GM19240 (cell line): ENCODE data around the gene PSMA7.
A peak's percentile ranks its signal among the peaks of the same experiment; 100 is the strongest.
"Not testable (repeated sequence)": the region's sequence is repeated elsewhere in the genome, so short reads cannot be mapped to it uniquely, and the experiment has no call there.

Source experiments
- DNase-seq: peaks from one replicate; pipeline ENCODE4 v3.0.0; 2011; ENCODE audit warnings: low spot score; ENCODE audit not compliant: insufficient read length

Gene PSMA7

DNA sequence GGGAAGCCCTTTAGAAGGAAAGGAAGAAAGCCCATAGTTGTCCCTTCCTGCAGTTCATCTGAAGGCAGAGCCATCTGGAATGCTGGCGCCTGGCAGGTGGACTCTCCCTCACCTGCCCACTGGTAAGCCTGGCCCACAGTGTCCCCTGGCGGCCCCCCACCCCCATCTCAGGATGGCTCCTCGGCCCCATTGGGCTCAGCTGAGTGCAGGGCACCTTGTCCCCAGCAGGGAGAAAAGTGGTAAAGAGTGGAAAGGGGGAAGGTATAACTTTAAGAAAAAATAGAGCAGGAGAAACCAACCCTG is 13.0 kb upstream of the PSMA7 start:
- DNase-seq = no peak

DNA sequence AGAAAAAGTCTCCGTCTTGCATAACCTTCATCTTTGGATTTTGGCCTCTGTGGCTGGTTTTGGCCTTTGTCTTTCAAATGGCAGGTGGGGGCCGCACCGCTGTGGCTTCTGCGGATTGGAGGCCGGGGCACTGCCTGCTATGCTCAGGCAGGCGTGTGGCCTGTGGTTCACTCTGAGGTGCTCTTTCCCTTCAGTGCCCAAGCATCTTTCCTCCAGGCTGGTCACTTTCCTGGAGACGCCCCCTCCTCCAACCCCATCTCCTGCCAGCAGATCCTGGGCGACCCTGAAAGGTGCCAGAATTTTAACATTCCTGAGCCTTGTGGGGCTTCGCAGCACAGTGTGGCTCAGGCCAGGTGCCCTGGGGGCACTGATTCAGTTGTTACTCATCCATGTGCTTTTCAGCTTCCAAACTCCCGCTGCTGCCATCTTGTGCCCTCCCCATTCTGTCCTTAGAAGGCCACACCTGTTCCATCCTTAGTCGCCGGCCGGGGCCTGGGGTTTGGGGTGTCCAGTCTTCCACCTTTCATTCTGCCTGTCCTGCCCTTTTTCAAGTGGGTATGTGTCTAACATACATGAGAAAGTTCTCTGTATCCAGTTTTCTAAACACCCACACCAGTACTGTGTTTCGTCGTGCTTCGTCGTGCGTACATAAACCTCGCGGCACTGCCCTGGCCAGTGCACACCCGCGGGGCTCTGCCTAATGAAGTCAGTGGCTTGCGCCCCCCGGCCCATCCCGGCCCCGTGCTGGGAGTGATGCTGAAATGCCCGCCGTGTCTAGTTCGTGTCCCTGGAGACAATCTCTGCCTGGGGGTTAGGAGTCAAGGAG is 12.4 kb upstream of the PSMA7 start:
- no peak for DNase-seq

DNA sequence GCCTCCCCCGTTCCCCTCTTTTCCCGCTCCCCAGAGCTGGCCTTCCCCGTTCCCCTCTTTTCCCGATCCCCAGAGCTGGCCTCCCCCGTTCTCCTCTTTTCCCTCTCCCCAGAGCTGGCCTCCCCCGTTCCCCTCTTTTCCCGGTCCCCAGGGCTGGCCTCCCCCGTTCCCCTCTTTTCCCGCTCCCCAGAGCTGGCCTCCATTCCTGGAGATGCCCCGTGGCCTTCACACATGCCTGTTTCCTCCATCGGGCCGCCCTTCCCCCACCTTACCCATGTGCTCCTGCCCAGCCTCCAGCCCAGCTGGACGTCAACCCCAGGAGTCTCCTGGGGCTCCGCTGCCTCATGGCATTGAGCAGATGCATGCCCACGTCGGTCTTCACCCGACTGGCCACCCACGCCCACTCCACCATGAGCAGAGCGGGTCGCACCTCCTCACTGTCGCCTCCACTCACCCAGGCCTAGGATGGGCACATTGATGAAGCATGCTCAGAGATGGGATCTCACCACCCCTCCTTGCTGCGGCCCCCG is 8.7 kb upstream of the PSMA7 start:
- no peak for DNase-seq

DNA sequence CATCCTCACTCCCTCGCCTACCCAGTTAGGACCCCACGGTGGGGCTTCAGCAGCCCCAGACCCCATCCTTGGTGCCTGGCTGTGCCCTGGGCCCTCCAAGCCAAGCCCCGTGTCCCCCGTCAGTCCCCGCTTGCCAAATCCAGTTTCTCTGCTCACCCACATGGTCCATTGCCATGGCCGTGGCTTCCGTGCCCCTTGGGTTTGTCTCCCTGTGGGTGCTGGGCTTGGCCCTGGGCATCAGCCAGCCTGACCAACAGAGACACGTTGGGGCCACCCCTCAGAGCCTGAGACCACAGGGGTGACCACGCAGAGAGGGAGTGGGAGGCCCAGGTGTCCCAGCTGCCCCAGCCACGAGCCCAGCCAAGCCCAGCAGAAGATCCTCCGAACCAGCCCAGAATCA is 8.0 kb upstream of the PSMA7 start:
- no peak for DNase-seq

DNA sequence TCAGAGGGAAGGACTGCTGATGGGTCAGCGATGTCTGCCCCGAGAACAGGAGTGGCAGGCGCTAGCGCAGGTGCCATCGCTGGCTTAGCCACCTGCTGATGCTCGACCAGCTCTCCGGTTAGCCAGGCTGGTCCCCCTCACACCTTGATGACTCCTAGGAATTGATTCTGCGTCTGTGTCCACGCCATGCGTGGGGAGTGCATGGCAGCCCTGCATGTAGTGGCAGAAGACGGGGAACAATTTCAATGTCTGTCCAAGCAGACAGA is 7.0 kb upstream of the PSMA7 start:
- DNase-seq = no peak

DNA sequence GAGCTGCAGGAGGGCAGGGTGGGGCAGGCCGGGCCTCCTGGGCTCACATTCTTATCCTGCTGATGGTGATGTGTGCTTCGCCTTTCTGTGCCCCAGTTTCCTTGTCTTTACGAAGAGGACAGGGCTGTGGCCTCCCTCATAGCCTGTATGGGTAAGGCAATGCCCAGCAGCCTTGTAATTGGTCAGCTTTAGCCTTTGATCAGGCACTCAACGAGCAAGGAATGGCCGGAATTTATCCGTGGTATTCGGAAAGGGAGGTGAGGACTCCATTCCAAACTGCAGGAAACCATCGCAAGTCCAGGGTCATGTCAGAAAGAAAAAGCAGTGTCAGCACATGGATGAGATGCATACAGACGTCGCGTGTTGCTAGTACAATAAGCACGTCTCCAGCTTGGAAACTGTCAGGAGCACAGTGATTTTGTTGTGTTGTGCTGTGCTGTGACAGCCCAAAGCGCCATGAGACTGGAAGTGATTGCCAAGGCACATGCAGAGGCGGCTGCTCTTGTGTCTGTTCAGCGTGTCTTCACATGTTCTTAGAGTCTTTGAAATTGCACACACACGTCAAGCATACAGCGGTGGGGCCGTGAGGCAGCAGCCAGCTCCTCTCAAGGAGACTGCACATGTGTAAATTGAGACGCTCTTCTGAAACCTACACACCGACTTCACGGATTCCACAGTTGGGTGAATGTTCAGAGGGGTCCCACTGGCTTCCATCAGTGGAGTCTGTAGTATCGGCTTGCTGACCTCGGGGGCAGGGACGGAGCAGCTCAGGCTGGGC is 6.5 kb upstream of the PSMA7 start:
- DNase-seq = no peak

DNA sequence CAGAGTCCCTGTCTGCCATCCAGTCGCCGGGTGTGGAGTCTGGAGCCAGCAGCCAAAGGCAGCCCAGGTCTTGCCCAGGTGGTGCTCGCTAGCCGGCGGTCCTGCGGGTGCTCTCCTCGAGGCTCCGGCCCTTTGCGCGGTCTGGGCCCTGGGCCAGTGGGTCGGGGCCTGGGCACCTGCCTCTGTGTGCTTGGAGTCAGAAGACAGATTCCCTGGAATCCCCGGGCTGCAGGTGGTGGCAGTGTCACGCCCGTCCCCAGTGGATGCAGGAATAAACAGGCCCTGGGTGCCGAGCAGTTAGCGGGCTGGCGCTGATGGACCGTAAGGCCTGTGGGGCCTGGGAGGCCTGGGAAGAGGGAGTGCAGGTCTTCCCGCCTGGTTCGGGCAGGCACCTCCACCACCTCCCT is 5.7 kb upstream of the PSMA7 start:
- no peak for DNase-seq

DNA sequence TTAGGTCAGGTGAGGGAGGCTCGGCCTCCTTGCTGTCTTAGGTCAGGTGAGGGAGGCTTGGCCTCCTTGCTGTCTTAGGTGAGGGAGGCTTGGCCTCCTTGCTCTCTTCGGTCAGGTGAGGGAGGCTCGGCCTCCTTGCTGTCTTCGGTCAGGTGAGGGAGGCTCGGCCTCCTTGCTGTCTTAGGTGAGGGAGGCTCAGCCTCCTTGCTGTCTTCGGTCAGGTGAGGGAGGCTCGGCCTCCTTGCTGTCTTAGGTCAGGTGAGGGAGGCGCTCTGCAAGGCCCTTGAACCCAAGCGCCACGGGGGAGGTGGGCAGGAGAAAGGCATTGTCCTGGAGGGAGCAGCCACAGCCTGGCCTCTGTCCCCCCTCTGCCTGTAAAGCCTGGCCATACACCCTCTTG is 5.2 kb upstream of the PSMA7 start:
- DNase-seq = not testable (repeated sequence)

DNA sequence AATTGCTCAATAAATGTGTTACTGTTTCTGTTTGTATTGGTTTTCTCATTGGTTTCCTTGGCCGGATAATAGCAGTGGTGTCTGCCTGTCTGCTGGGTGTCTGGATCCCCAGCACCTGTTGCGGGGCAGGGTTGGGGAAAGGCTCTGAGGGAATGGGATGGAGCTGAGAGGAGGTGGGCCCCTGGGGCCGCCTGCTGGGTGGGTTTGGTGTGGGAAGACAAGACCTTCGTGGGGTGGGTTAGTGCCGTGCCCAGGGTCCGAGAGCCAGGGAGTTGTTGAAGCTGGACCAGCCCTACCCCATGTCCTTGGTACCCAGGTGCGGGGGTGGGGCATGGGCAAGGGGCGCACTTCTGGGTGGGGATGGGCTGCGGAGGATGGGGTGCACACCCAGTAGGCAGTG is 4.3 kb upstream of the PSMA7 start:
- no peak for DNase-seq

DNA sequence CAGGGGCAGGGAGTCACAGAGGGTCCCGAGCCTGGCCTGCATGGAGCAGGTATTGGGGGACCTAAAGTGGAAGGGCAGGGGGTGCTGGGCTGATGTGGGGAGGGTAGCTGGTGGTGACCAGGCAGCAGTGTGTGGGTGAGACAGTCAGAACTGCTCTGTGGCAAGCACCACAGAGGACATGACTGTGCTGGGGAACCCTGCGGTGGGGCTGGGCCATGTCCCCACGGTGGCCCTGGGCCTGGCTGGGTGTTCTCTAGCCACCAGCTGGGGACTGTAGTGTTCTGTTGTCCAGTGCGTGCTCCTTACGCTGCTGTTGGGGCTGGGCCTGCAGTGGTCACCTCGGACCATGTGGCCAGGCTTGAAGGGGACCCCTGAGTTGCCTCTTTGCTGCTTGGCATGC is 3.9 kb upstream of the PSMA7 start:
- no peak for DNase-seq

DNA sequence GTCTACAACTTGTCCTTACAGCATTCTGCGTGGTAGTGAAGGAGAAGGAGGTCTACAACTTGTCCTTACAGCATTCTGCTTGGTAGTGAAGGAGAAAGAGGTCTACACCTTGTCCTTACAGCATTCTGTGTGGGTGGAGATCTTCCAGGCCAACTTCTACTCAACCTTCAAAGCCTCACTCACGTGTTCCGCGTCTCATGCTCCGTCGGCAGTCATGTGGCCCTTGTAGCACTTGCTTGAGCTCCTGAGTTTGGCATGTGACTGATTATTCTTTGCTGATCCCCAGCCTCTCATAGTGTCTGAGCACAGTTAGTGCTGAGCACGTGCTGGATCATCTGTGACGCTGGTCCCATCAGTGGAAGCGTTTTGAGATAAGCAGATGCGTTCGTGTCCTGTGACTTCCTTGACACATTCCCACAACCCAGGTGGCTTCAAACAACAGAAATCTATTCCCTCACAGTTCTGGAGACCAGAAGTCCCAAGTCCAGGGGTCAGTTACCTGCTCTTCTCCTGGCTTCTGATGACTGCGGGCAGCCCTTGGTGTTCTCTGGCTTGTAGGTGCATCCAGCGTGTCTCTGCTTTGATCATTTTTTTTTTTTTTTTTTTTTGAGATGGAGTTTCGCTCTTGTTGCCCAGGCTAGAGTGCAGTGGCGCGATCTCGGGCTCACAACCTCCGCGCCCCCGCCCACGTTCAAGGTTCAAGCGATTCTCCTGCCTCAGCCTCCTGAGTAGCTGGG is 3.0 kb upstream of the PSMA7 start:
- DNase-seq = no peak

DNA sequence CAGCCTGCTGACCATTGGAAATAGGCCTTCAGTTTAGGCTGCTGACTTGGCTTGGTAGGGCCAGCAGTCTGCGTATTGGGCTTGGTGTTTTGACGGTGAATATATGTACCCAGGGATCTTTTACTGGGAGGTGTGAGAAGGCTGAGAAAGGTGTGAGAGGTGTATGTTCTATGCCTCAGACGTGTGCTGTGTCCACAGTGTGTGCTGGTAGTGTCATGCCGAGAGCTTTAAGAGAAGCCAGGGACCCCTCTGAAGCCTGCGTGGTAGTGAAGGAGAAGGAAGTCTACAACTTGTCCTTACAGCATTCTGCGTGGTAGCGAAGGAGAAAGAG is 2.5 kb upstream of the PSMA7 start:
- DNase-seq = no peak

DNA sequence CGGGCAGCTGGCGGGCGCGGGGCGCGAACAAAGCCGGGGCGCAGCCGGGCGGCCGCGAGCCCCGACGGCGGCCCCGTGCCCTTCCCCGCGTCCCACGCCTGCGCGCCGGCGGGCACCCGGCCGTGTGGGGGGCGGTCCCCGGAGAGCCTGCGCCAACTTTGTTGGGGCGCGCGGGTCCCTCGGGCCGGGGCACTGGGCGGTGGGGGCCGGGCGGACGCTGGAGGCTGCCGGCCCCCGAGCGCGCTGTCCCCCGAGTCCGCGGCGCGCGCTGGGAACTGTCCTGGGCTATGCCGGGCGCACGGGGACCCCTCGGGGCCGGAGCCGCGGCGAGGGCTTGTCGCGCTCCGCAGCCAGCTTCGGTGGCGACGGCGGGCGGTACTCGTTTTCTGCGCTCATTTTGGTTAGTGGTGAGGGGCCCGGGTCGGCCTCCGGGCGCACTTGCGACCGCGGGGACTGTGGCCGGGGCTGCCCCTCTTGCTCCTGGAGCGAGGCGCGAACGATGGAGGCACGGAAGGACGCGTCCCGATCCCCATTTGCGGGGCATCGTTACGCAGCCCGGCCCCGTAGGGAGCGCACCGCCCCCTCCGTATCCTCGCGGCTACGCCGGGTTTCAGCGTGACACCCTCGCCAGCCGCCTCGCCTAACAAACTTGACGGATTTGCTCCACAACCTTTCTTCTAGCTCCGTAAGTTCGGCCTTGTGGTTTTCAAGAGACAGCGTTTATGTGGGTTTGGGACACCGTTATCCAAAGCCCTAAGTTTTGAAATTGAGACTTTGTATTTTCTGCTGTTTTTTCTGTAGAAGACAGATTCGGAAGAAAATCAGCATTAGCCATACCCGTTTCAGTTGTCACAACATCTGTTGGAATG is 997 bp upstream of the PSMA7 start:
- peak; percentile 77 for DNase-seq

DNA sequence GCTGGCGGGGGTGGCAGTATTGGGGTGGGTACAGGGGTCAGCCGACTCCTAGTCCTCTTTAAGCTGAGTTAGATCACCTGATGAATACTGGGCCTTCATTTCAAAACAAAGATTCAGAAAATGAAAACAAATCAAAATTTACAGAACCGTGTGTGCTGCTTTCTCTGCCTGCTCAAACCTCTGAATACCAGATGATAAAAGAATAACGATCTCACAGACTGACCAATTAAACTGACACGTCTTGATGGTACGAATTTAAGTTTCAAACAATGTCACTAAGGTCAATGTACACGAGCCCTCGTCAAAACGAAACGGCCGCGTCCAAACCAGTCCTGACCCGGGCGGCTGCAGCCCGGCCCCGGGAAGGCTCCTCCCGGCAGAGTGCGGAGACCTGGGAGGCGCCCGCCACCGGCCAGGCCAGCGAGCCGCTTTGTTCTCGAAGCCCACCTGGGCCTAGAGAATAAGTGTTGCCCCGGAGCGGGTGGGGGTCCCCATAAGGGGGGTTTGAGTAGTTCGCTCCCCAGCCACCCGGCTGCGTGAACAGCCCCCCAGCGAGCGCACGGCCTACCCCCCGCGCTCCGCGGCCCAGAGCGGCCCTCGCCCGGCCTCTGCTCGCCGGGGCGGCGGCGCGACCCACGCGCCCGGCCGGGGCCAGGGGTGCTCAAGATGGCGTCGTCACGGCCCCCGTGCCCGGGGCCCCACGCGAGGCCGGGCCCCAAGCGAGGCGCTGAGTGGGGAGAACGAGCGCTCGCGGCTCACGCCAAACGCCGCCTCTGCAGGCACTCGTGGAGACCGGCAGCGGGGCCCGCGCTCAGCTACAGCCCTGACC is 728 bp downstream of the PSMA7 start:
- no peak for DNase-seq

DNA sequence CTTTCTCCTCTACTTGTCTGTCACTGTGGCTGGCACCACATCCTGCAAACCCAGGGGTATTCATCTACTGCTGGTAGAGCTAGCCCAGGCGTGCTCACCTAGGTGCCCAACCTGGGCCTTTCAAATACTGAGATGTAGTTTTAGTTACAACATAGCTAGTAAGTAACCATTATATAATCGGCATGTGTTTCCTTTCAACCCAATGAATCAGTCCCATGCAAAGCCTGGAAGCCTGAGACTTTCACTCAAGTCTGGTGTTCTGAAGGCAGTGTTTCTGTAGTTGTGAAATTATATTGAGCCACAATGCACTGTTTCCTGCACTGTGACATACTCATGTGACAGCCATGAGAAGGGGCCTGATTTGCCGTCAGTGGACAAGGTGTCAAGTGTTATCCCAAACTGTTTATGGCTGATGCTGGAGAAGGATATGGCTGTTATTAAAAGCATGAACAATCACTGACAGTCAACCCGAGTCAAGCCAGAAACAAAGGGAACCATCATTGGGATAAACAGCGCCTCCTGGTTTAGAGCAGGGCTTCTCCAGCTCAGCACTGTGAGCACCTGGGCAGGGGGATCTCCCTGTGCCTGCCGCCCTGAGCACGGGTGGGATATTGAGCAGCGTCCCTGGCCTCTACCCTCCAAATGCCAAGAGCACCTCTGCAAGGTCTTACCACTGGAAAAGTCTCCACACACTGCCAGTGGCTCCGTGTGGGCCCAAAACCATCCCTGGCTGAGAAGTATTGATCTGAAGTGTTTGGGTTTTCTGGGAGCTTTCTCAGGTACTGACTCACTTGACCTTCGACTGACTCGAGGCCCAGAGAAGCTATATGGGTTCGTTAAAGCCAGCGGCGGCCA is 1.6 kb downstream of the PSMA7 start:
- DNase-seq = no peak

DNA sequence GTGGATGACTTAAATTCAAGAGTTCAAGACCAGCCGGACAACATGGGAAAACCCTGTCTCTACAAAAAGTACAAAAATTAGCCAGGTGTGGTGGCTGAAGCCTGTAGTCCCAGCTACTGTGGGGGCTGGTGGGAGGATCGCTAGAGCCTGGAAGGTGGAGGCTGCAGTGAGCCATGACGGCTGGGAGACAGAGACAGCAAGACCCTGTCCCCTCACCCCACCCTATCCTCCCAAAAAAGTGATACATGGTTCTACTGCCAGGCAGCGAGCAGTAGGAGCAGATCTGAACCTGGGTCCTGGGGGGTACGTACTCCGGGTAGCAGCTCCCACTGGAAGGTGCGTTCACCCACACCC is 2.2 kb downstream of the PSMA7 start:
- DNase-seq = no peak

DNA sequence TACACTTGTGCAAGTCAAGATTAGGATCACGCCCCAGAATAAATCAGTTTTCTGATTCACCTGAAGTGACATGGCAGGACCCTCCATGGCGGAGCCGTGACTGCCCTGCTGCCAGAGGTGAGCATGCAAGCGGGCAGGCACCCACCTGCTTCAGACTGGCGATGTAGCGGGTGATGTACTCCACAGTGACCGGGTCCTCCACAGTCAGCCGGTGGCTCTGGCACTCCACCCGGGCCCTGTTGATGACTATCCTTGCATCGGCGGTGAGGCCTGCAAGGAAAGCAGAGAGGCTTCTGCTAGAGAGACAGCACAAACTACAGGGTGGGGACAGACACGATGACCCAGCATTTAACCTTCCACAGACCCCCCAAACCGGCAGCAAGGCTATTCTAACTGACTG is 3.6 kb downstream of the PSMA7 start:
- no peak for DNase-seq

DNA sequence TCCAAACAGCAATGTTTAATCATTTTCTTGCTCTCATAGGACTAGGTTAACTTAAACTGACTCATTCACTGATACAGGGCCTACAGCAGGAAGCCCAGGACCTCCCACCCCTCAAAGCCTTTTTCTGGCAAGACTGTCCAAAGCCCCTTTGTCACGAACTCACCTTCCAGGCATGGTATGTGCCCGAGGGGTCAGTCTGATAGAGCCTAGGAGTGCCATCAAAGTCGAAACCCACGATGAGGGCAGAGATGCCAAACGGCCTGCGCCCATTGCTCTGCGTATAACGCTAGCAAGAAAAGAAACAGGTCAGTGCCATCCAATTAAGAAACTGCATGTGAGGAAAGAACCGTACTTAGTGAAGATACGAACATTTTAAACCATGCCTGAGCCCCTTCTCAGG is 4.3 kb downstream of the PSMA7 start:
- DNase-seq = no peak

DNA sequence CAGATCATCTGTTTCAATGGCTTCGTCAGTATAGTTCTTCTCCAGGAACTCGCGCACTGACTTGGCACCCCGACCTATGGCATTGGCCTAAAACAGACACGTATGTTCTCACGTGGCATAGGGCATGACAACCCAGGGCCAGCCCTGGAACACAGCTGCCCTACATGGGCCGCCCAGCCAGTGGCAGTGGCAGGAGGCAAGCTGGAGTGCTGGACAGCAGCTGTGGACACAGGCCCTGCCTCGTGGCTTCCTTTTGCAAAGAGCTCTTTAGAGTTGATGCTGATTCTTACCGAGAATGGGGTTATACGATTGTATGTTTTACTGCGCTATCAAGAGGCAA is 5.0 kb downstream of the PSMA7 start:
- no peak for DNase-seq
